H1 (cell line): ENCODE data around the gene METRNL. TPM values are rescaled to one million over a fixed set of nuclear protein-coding genes. Genes with fewer than 3 reads are reported as not detected.

ENCODE experiments used
- CTCF ChIA-PET: fragments of 300-600 bp; sonication (Branson Sonifier 250); formaldehyde crosslinking; loops from one replicate; lab custom pipeline; 2021; ENCODE audit not compliant: partially characterized antibody; lab: Charles Lee
- POLR2A ChIA-PET: fragments of 300-600 bp; sonication (Branson Sonifier 250); formaldehyde crosslinking; loops from one replicate; lab custom pipeline; 2021; ENCODE audit warnings: inconsistent platforms; ENCODE audit not compliant: partially characterized antibody; lab: Charles Lee
- DNase-seq, 2 experiments: peaks; one replicate each; pipeline versions ENCODE4 v3.0.0 to v3.0.0-alpha.2; 2010 to 2022; ENCODE audit warnings: low spot score in 2 of 2, low read depth in 1 of 2, mixed read lengths in 1 of 2
- FAIRE-seq: peaks from 2 replicates; lab custom pipeline; 2011; peaks lifted over from hg19 to GRCh38; lab: Jason Lieb, UNC
- H2AFZ ChIP-seq: 2 replicates; pipeline ENCODE4 v1.8.1; 2012; ENCODE audit warnings: low read length, inconsistent platforms
- H2AK5ac ChIP-seq: 2 replicates; pipeline ENCODE4 v1.6.1; 2013; ENCODE audit warnings: low read depth, low read length
- H2BK120ac ChIP-seq: replicated peaks from 2 replicates; pipeline ENCODE3; 2013; ENCODE audit warnings: low read depth, low read length, inconsistent platforms
- H2BK12ac ChIP-seq: 2 replicates; pipeline ENCODE4 v1.6.1; 2013; ENCODE audit warnings: low read depth, low read length
- H2BK15ac ChIP-seq: 2 replicates; pipeline ENCODE4 v1.6.1; 2013; ENCODE audit warnings: low read length
- H2BK20ac ChIP-seq: 2 replicates; pipeline ENCODE4 v1.6.1; 2013; ENCODE audit warnings: low read length
- H2BK5ac ChIP-seq: 2 replicates; pipeline ENCODE4 v1.6.1; 2013; ENCODE audit warnings: low read depth, low read length
- H3K14ac ChIP-seq: 2 replicates; pipeline ENCODE4 v1.6.1; 2013; ENCODE audit warnings: inconsistent platforms; ENCODE audit not compliant: insufficient read length
- H3K18ac ChIP-seq: 2 replicates; pipeline ENCODE4 v1.6.1; 2013; ENCODE audit warnings: low read length; ENCODE audit errors: extremely low read depth
- H3K23ac ChIP-seq: 2 replicates; pipeline ENCODE4 v1.6.1; 2013; ENCODE audit warnings: inconsistent platforms; ENCODE audit not compliant: insufficient read length
- H3K23me2 ChIP-seq: 2 replicates; pipeline ENCODE4 v1.6.1; 2013; ENCODE audit warnings: low read depth, low read length
- H3K27ac ChIP-seq: 2 replicates; pipeline ENCODE4 v1.6.1; 2011; ENCODE audit warnings: low read depth, low read length, inconsistent platforms
- H3K27me3 ChIP-seq, 4 experiments: replicated peaks in 1 of 4; 1 replicate in 1 of 4; 2 replicates in 3 of 4; pipeline versions ENCODE4 v1.6.1 to v1.8.1; 2011 to 2013; ENCODE audit warnings: low read length in 3 of 4, mild to moderate bottlenecking in 3 of 4, inconsistent platforms in 2 of 4, mixed read lengths in 2 of 4, moderate library complexity in 1 of 4; ENCODE audit not compliant: control insufficient read depth in 3 of 4, insufficient read depth in 3 of 4; ENCODE audit errors: extremely low read depth in 1 of 4
- H3K36me3 ChIP-seq, 4 experiments: 2 replicates each; pipeline versions ENCODE4 v1.6.1 to v1.8.1; 2011 to 2013; ENCODE audit warnings: mild to moderate bottlenecking in 4 of 4, low read length in 3 of 4, moderate library complexity in 2 of 4, control low read depth in 1 of 4, inconsistent platforms in 1 of 4; ENCODE audit not compliant: insufficient read depth in 4 of 4, control insufficient read depth in 2 of 4
- H3K4ac ChIP-seq: replicated peaks from 2 replicates; pipeline ENCODE3; 2013; ENCODE audit warnings: low read length, low read depth, mixed read lengths, inconsistent platforms; ENCODE audit not compliant: insufficient read length
- H3K4me1 ChIP-seq, 4 experiments: replicated peaks in 1 of 4; 1 replicate in 1 of 4; 2 replicates in 3 of 4; pipeline versions ENCODE4 v1.6.1 to v1.8.1; 2011 to 2013; ENCODE audit warnings: low read length in 3 of 4, inconsistent platforms in 2 of 4, mixed read lengths in 1 of 4; ENCODE audit not compliant: insufficient read depth in 4 of 4, control insufficient read depth in 3 of 4
- H3K4me2 ChIP-seq, 2 experiments: 2 replicates each; pipeline versions ENCODE4 v1.6.1 to v1.8.1; 2011 to 2013; ENCODE audit warnings: low read depth in 2 of 2, low read length in 2 of 2, control low read depth in 1 of 2, inconsistent platforms in 1 of 2, mild to moderate bottlenecking in 1 of 2; ENCODE audit not compliant: insufficient read depth in 1 of 2
- H3K4me3 ChIP-seq, 4 experiments: fragments of 200-600, 300-600 bp in 1 of 4; sonication (generic), shearing (Covaris generic), sonication (Bioruptor Twin) in 1 of 4; 2 replicates each; pipeline versions ENCODE4 v1.5.1 to v1.8.1; 2011 to 2016; ENCODE audit warnings: low read length in 4 of 4, low read depth in 3 of 4, control low read depth in 2 of 4, inconsistent platforms in 2 of 4, mild to moderate bottlenecking in 2 of 4, mixed read lengths in 1 of 4, moderate library complexity in 1 of 4; ENCODE audit not compliant: insufficient read depth in 2 of 4; ENCODE audit errors: extremely low read depth in 1 of 4
- H3K56ac ChIP-seq: replicated peaks from 2 replicates; pipeline ENCODE3; 2013; ENCODE audit warnings: low read depth, mild to moderate bottlenecking, mixed read lengths, low read length, inconsistent platforms; ENCODE audit not compliant: insufficient read length
- H3K79me1 ChIP-seq: 2 replicates; pipeline ENCODE4 v1.6.1; 2013; ENCODE audit warnings: low read depth, low read length, control low read depth
- H3K79me2 ChIP-seq, 2 experiments: 2 replicates each; pipeline versions ENCODE4 v1.6.1 to v1.8.1; 2012 to 2013; ENCODE audit warnings: low read length in 2 of 2, mild to moderate bottlenecking in 2 of 2, inconsistent platforms in 1 of 2; ENCODE audit not compliant: insufficient read depth in 2 of 2, control insufficient read depth in 1 of 2
- H3K9ac ChIP-seq, 4 experiments: replicated peaks in 1 of 4; 1 replicate in 1 of 4; 2 replicates in 3 of 4; pipeline versions ENCODE4 v1.6.1 to v1.8.1; 2011 to 2013; ENCODE audit warnings: low read depth in 3 of 4, low read length in 3 of 4, control low read depth in 2 of 4, mild to moderate bottlenecking in 2 of 4, moderate library complexity in 2 of 4, inconsistent platforms in 1 of 4; ENCODE audit errors: extremely low read depth in 1 of 4
- H3K9me3 ChIP-seq, 2 experiments: 2 replicates each; pipeline versions ENCODE4 v1.6.1 to v1.8.1; 2012 to 2013; ENCODE audit warnings: mild to moderate bottlenecking in 2 of 2, moderate library complexity in 2 of 2, control low read depth in 1 of 2, inconsistent platforms in 1 of 2, low read depth in 1 of 2, low read length in 1 of 2, mixed read lengths in 1 of 2; ENCODE audit not compliant: insufficient read depth in 2 of 2
- H4K20me1 ChIP-seq, 2 experiments: replicated peaks in 1 of 2; 2 replicates each; pipeline versions ENCODE3 to v1.8.1; 2011 to 2013; ENCODE audit warnings: inconsistent platforms in 2 of 2, low read length in 2 of 2, mild to moderate bottlenecking in 1 of 2; ENCODE audit not compliant: insufficient read depth in 2 of 2, control insufficient read depth in 1 of 2
- H4K5ac ChIP-seq: 2 replicates; pipeline ENCODE4 v1.6.1; 2013; ENCODE audit warnings: low read length, low read depth, mixed read lengths, inconsistent platforms; ENCODE audit not compliant: insufficient read length
- H4K8ac ChIP-seq: 2 replicates; pipeline ENCODE4 v1.8.0; 2013; ENCODE audit warnings: mild to moderate bottlenecking, moderate library complexity, low read length, inconsistent platforms; ENCODE audit not compliant: insufficient read depth; ENCODE audit errors: extremely low read depth
- H4K91ac ChIP-seq: replicated peaks from 2 replicates; pipeline ENCODE3; 2013; ENCODE audit warnings: low read length, mixed read lengths, inconsistent platforms; ENCODE audit not compliant: insufficient read length
- GTF2F1 ChIP-seq: IDR thresholded peaks from 2 replicates; pipeline ENCODE4 v1.6.1; 2012; ENCODE audit warnings: low read depth, low read length, improper control_type of control experiment, borderline replicate concordance
- YY1 ChIP-seq: IDR thresholded peaks from 2 replicates; pipeline ENCODE4 v1.6.1; 2011; ENCODE audit warnings: low read depth, mild to moderate bottlenecking, low read length
- WGBS, 2 experiments: shearing (Covaris generic) in 1 of 2; methylation state at CpG; one replicate each; pipeline versions ENCODE4 v1.1.6 to v1.1.7; 2013 to 2015; ENCODE audit warnings: low lambda C conversion rate in 2 of 2, mixed read lengths in 2 of 2, inconsistent platforms in 1 of 2, low coverage in 1 of 2, missing lambda C conversion rate in 1 of 2; ENCODE audit not compliant: insufficient replicate concordance in 2 of 2, insufficient coverage in 1 of 2, insufficient read length in 1 of 2; ENCODE audit errors: extremely low coverage in 1 of 2, missing lambda C conversion rate in 1 of 2; 5-methylcytosine and 5-hydroxymethylcytosine counted together
- polyA plus RNA-seq, 7 experiments: library from polyadenylated mRNA; depleted of rRNA in 3 of 7; stranded (reverse) in 5 of 7; unstranded in 2 of 7; fragments of >200 nt in 5 of 7; fragments of 200-250 nt in 2 of 7; gene quantifications; 1 replicate in 5 of 7; 2 replicates in 1 of 7; 4 replicates in 1 of 7; pipeline versions ENCODE4 v1.2.1 to v1.2.3, GENCODE V29; 2011 to 2013; ENCODE audit warnings: missing spikeins in 2 of 7, mixed read lengths in 2 of 7
- total RNA-seq: library from RNA; stranded (reverse); fragmentation: NEBNext Ultra II Directional; extraction: Animal tissue kit (Norgen Biotek cat#: 25700); gene quantifications from 2 replicates; pipeline ENCODE4 v1.2.1, GENCODE V29; 2021

METRNL gene
- total and polyA plus RNA-seq, 2 of the 8 experiments (the other 6 are each of a cell fraction or from before 2014, with no cell fraction given): 13.9 to 14.2 TPM

- H2AFZ ChIP-seq: no peak overlapping the region
- peaks cover 10% of the 10 kb centered on the region; the same call in 1 of the 2 replicates for H3K79me1 ChIP-seq
- no peak overlapping the region for H3K23ac ChIP-seq
- no peaks in the 10 kb centered on the region for H3K23me2 ChIP-seq
- no peak overlapping the region for H3K27ac ChIP-seq
- no peak overlapping the region for H3K14ac ChIP-seq
- H3K18ac ChIP-seq: no peak overlapping the region
- peaks cover 8 to 17% of the 10 kb centered on the region in 2 experiments for H4K20me1 ChIP-seq
- H3K4ac ChIP-seq: no peak overlapping the region
- no peaks in the 10 kb centered on the region for H3K9me3 ChIP-seq
- H3K4me2 ChIP-seq: no peak overlapping the region
- H4K8ac ChIP-seq: no peak overlapping the region
- H2AK5ac ChIP-seq: 0 out of 2 replicates have a peak overlapping the region, but pooled peaks have one; percentile 90
- H2BK12ac ChIP-seq: no peak overlapping the region
- DNase-seq (no peak), FAIRE-seq (no peak)
- H3K27me3 ChIP-seq: peaks cover 0 to 13% (median 9%) of the 10 kb centered on the region in 4 experiments; a peak in 5 of 7 replicates
- H2BK15ac ChIP-seq: no peak overlapping the region
- H3K4me3 ChIP-seq: no peak overlapping the region
- H3K36me3 ChIP-seq: no peaks in the 10 kb centered on the region
- H4K91ac ChIP-seq: no peak overlapping the region
- WGBS, 2 experiments: 88% methylated on average over 18 of the region's 18 CpGs; no CpG with 5 or more reads in 1 of the 2 experiments
- H3K9ac ChIP-seq: no peak overlapping the region
- H3K56ac ChIP-seq: no peak overlapping the region
- no peak overlapping the region for H4K5ac ChIP-seq
- peaks cover 7 to 53% (median 21%) of the 10 kb centered on the region in 4 experiments for H3K4me1 ChIP-seq
- no peak overlapping the region for H2BK120ac ChIP-seq
- H3K79me2 ChIP-seq: peaks cover 0 to 29% of the 10 kb centered on the region in 2 experiments; a peak in 2 of 4 replicates
- no peak overlapping the region for H2BK20ac ChIP-seq
- CTCF ChIA-PET: interaction anchor here (1.0 to 2.2 kb wide), 2 partner anchors 11 to 12 kb away, joined by 3 to 5 read pairs; no protein-coding TSS in a partner anchor
- H2BK5ac ChIP-seq: no peak overlapping the region
- POLR2A ChIA-PET: no interaction called here
- no peak for TF ChIP-seq YY1
- no peak for TF ChIP-seq GTF2F1
Measured at GRCh38 chr17:83086199-83086880, 6.9 kb downstream of the METRNL start.
